LNCaP clone FGC (cell line): ENCODE data around the gene C3orf20.
"Not testable (repeated sequence)": the region's sequence is repeated elsewhere in the genome, so short reads cannot be mapped to it uniquely, and the experiment has no call there.

Source experiments
- DNase-seq: peaks from one replicate; pipeline ENCODE4 v3.0.0-alpha.2; 2011; ENCODE audit warnings: low read depth
- H3K4me3 ChIP-seq: 2 replicates; pipeline ENCODE4 v1.5.1; 2011; ENCODE audit warnings: mild to moderate bottlenecking, low read depth, low read length, control low read depth
- TF ChIP-seq, protein P1 (sequence below): IDR thresholded peaks from 2 replicates; pipeline ENCODE4 v1.5.1; 2012; ENCODE audit warnings: mild to moderate bottlenecking; ENCODE audit not compliant: control insufficient read depth, insufficient read depth; ENCODE audit errors: extremely low read depth

The C3orf20 gene

GRCh38 chr3:14647976-14648955, 26.7 kb upstream of the C3orf20 start:
- TF ChIP-seq, protein P1, sequence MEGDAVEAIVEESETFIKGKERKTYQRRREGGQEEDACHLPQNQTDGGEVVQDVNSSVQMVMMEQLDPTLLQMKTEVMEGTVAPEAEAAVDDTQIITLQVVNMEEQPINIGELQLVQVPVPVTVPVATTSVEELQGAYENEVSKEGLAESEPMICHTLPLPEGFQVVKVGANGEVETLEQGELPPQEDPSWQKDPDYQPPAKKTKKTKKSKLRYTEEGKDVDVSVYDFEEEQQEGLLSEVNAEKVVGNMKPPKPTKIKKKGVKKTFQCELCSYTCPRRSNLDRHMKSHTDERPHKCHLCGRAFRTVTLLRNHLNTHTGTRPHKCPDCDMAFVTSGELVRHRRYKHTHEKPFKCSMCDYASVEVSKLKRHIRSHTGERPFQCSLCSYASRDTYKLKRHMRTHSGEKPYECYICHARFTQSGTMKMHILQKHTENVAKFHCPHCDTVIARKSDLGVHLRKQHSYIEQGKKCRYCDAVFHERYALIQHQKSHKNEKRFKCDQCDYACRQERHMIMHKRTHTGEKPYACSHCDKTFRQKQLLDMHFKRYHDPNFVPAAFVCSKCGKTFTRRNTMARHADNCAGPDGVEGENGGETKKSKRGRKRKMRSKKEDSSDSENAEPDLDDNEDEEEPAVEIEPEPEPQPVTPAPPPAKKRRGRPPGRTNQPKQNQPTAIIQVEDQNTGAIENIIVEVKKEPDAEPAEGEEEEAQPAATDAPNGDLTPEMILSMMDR: no peak
- DNase-seq: no peak
- H3K4me3 ChIP-seq: no peak overlapping the region

DNA sequence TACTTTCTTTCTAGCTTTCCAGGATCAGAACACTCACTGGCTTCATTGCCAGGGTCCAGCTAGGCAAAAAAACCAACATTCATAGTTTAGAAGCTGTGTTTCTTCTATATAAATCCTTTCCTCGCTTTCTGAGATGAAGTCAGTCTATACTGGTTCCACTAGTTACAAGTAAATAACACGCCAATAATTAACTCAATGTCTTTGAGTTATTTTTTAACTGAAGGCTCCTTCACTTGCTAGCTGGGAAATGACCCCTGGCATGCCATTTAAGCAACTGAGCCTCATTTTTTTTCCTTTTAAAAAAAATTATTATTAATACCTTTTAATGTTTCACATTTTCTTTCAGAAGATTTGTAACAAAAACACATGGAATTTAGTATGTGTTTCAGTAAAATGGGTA, 25.5 kb upstream of the C3orf20 start:
- TF ChIP-seq, protein P1: no peak
- no peak overlapping the region for H3K4me3 ChIP-seq
- DNase-seq: no peak

- no peak overlapping the region; the same call in 1 of the 2 replicates for H3K4me3 ChIP-seq
- TF ChIP-seq, protein P1: no peak
- DNase-seq: no peak
Measured at GRCh38 chr3:14650193-14650592, 24.7 kb upstream of the C3orf20 start.

GRCh38 chr3:14651440-14652251, 23.3 kb upstream of the C3orf20 start, which contains the start of gene CCDC174:
Gene CCDC174 (plus strand): TSS chr3:14651762. CDS start chr3:14651837, 75 bp downstream.
- TF ChIP-seq, protein P1: no peak
- H3K4me3 ChIP-seq: peak within 1 kb of the TSS; percentile 66
- peak; percentile 100 for DNase-seq

DNA sequence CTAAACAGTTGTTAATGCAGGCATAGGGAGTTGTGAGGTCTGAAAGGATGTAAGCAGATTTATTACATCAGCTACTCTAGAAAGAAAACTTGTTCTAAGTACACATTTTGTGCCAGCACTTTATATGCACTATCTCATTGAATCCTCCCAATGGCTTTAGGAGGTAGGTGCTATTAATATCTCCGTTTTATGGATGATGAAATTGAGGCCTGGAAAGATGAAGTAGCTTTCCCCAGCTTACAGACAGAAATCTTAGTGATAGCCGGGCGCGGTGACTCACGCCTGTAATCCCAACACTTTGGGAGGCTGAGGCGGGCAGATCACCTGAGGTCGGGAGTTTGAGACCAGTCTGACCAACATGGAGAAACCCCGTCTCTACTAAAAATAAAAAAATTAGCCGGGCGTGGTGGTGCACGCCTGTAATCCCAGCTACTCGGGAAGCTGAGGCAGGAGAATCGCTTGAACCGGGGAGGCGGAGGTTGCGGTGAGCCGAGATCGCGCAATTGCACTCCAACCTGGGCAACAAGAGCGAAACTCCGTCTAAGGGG, 22.5 kb upstream of the C3orf20 start:
- not testable (repeated sequence) for DNase-seq

GRCh38 chr3:14657579-14657978, 17.4 kb upstream of the C3orf20 start:
- DNase-seq: no peak
- TF ChIP-seq, protein P1: no peak
- H3K4me3 ChIP-seq: no peak overlapping the region

More for the DNA sequence above, 22.5 kb upstream of the C3orf20 start:
- H3K4me3 ChIP-seq: peak overlapping the region; percentile 66

DNA sequence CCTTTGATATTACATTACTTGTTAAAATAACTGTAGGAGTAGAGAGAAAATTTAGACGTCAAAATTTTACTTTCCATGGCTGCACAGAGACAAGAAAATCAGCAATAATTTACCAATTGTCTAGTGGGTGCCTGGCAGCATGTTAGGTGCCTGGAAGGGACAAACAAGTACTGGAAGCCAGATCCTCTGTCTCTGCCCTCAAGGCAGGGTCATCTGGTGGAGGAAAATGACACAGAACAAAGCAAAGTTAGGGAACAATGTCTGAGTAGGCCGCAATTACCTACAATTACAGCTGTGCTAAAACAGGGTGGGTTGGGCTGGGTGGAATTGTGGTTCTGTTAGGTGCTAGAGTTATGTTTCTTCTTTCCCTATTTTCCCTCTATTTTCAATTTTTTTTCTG, 16.0 kb upstream of the C3orf20 start:
- TF ChIP-seq, protein P1: no peak
- no peak for DNase-seq
- no peak overlapping the region for H3K4me3 ChIP-seq
